Measurements from ENCODE around the gene ITPR1. TPM values are rescaled to one million over a fixed set of nuclear protein-coding genes. Genes with fewer than 3 reads are reported as not detected.

Gene ITPR1
- polyA plus RNA-seq, 1 donor, result 12.7 TPM

DNA sequence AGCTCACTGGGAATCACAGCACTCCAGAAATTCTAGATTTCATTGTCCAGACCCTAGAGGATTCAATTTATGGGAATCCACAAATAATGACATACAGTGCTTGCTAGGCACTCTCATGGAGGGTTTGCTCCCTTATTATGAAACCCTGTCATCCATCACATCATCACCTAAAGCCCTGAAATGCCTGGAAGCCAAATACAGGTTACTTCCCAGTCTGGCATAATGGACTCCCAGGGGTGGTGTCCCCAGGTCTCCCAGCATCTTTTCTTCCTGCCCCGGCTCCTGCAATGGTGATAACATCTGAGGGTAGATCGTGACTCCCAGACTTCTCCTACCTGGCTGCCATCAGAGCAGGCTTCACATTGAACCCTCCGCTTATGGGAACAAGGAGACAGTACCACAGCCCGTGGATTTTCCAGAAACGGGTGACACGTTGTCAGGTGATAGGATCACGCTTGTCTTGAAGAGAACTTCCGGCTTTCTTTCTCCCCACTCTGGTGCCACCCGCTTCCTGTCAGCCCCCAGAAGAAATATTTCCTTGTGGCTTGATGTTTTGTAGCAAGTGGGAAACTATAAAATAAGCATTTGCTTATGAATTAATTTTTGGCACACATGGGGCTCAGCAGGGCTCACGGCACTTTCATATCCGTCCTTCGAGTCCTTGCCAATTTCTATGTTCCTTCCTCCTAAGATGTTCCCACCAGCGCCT, 247.4 kb downstream of the ITPR1 start:
- no CpG with 5 or more reads among the region's 13 CpGs for WGBS (ENCODE audit: insufficient coverage, low lambda C conversion rate)
- peaks cover 25% of the 10 kb centered on the region for H3K4me1 ChIP-seq (ENCODE audit: control insufficient read depth, insufficient read depth, low read length)
- H3K36me3 ChIP-seq (ENCODE audit: control insufficient read depth, insufficient read depth, low read length), result peaks cover 2% of the 10 kb centered on the region
- no peak overlapping the region for H3K4me3 ChIP-seq (ENCODE audit: low read length)
- H3K27ac ChIP-seq (ENCODE audit: low read length), result peak overlapping the region; percentile 83
- H3K27me3 ChIP-seq (ENCODE audit: control insufficient read depth, insufficient read depth, low read length), result no peaks in the 10 kb centered on the region
- DNase-seq, result no peak
- H3K9me3 ChIP-seq (ENCODE audit: control insufficient read depth, low read depth, low read length), result no peaks in the 10 kb centered on the region

DNA sequence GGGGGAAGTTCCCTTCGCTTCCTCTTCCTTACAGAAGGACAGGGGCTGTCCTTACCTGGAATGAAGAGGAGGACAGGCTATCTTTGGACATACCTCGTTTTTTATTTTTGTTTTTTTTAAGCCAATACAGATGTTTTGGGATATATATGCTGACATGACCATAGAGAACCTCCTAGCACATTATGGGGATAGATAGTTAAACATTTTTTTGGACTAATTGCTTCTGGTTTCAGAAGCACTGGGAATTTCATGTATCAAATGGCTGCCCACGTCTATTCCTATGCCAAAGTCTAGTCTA, 247.9 kb downstream of the ITPR1 start:
- H3K4me1 ChIP-seq (ENCODE audit: control insufficient read depth, insufficient read depth, low read length), result peaks cover 29% of the 10 kb centered on the region

DNA sequence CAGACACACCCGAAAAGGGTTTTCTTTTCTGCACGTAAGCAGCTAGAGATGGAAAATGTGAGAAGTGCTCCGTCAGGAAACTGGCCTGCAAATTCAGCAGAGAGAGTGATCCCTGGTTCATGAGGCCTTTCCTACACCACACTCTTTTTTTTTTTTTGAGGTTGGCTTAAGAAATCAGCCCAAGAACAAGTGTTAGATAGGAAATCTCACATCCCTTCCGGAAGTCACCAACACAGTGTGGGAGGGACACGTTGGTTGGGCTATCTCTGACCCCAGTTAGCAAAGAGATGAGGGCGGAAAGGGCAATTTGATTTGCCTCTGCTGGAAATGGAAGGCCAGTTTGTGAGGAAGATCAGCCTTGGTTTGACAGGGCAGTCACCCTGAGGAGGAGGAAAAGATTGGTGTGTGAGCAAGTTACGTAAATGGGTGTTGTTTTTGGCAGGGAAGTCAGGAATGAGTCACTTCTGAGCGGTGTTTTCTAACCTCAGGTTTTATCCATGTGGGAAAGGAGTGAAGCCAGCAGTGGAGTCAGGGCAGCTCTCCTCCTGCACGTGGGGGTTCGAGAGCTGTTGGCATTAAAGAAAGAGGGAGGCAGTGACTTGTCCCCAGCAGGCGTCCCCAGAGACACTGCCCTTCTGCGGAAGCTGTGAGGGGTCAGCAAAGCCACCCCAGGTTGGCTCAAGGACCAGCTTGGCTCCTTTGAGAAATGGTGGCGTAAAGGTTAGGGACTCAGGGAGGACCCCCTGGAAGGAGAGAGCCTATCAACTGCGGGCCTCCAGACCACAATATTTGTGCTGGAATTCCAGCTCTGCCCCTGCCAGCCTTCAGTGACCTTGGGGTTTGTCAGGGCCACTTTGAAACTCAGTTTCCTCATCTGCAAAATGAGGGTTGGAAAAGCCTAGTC, 248.5 kb downstream of the ITPR1 start:
- peaks cover 29% of the 10 kb centered on the region for H3K4me1 ChIP-seq (ENCODE audit: control insufficient read depth, insufficient read depth, low read length)
- H3K36me3 ChIP-seq (ENCODE audit: control insufficient read depth, insufficient read depth, low read length), result peaks cover 2% of the 10 kb centered on the region
- WGBS (ENCODE audit: insufficient coverage, low lambda C conversion rate), result no CpG with 5 or more reads among the region's 14 CpGs
- no peaks in the 10 kb centered on the region for H3K27me3 ChIP-seq (ENCODE audit: control insufficient read depth, insufficient read depth, low read length)
- H3K4me3 ChIP-seq (ENCODE audit: low read length), result no peak overlapping the region
- DNase-seq, result peak; percentile 84
- peak overlapping the region; percentile 83 for H3K27ac ChIP-seq (ENCODE audit: low read length)
- no peaks in the 10 kb centered on the region for H3K9me3 ChIP-seq (ENCODE audit: control insufficient read depth, low read depth, low read length)

More for the DNA sequence above, 247.9 kb downstream of the ITPR1 start:
- no peak for DNase-seq
- Histone ChIP-seq H3K36me3 (ENCODE audit: control insufficient read depth, insufficient read depth, low read length) (peaks cover 2% of the 10 kb centered on the region), H3K27ac (ENCODE audit: low read length) (peak overlapping the region; percentile 83), H3K4me3 (ENCODE audit: low read length) (no peak overlapping the region), H3K27me3 (ENCODE audit: control insufficient read depth, insufficient read depth, low read length) (no peaks in the 10 kb centered on the region), H3K9me3 (ENCODE audit: control insufficient read depth, low read depth, low read length) (no peaks in the 10 kb centered on the region)
- WGBS (ENCODE audit: insufficient coverage, low lambda C conversion rate), result no CpG with 5 or more reads among the region's 3 CpGs

DNA sequence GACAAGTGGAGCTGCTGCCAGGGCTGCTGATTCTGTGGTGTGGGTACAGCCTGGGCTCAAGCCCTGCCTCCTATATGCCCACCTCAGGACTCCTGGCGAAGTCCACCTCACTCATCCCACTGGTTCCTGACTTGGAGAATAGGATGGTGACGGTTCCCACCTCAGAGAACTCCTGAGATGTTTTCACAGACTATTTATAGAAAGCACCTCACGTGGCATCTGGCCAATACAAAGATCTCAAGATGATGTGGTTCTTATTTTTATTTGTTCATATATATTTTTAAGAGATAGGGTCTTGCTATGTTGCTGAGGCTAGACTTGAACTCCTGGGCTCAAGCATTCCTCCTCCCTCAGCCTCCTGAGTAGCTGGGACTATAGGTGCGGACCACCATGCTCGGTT, 249.2 kb downstream of the ITPR1 start:
- Histone ChIP-seq H3K27ac (ENCODE audit: low read length) (peak overlapping the region; percentile 83), H3K4me1 (ENCODE audit: control insufficient read depth, insufficient read depth, low read length) (peaks cover 29% of the 10 kb centered on the region), H3K36me3 (ENCODE audit: control insufficient read depth, insufficient read depth, low read length) (peaks cover 2% of the 10 kb centered on the region), H3K4me3 (ENCODE audit: low read length) (no peak overlapping the region), H3K27me3 (ENCODE audit: control insufficient read depth, insufficient read depth, low read length) (no peaks in the 10 kb centered on the region), H3K9me3 (ENCODE audit: control insufficient read depth, low read depth, low read length) (no peaks in the 10 kb centered on the region)
- DNase-seq, result no peak
- WGBS (ENCODE audit: insufficient coverage, low lambda C conversion rate), result no CpG with 5 or more reads among the region's 5 CpGs

DNA sequence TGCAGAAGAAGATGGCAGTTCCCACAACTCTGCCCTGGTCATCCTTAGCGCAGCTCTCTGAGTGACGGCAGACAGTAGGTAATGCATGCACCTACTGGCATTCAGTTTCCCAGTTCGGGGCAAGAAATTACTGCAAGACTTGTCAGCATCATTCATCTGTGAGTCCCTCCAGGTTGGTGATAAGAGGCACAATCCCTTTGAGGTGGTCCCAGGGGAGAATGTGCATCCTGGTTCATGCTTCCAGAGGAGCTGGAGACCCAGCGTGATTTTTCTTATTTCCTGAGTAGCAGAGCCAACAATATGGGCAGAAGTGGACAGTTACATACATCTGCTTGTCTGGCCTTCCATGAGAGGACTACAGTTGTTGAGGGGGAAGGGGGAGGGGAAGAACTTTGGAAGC, 250.2 kb downstream of the ITPR1 start:
- Histone ChIP-seq H3K27ac (ENCODE audit: low read length) (no peak overlapping the region), H3K9me3 (ENCODE audit: control insufficient read depth, low read depth, low read length) (no peaks in the 10 kb centered on the region), H3K4me3 (ENCODE audit: low read length) (no peak overlapping the region), H3K36me3 (ENCODE audit: control insufficient read depth, insufficient read depth, low read length) (peaks cover under 1% of the 10 kb centered on the region), H3K4me1 (ENCODE audit: control insufficient read depth, insufficient read depth, low read length) (peaks cover 29% of the 10 kb centered on the region), H3K27me3 (ENCODE audit: control insufficient read depth, insufficient read depth, low read length) (no peaks in the 10 kb centered on the region)
- no peak for DNase-seq
- WGBS (ENCODE audit: insufficient coverage, low lambda C conversion rate), result no CpG with 5 or more reads among the region's 4 CpGs

DNA sequence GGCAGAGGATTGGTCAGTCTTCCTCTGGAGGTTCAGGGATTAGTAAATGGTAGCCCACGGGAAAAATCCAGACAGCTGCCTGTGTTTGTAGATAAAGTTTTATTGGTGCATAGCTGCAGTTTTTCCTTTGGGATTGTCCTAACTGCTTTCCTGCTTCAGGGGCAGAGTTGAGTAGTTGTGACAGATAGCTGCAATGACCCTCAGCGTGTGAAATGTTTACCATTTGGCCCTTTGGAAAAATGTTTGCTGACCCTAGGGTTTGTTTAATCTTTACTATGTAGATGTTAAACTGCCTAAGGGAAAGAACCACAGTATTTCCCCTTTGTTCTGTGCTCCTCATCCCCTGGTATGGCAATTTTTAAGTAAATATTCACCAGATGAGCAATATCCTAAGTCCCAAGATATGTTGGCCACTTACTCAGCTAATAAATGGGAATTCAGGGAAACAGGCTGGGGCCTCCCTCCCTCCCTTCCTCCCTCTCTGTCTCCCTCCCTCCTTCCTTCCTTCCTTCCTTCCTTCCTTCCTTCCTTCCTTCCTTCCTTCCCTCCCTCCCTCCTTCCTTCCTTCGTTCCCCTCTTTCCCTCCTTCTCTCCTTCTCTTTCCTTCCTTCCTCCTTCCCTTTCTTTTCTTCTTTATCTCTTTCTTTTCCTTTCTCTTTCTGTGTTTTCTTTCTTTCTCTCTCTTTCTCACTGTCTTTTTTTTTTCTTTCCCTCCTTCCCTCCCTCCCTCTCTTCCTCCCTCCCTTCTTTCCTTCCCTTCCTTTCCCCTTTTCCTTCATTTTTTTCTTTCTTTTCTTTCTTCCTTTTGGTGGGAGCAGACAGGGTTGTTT, 251.5 kb downstream of the ITPR1 start:
- peaks cover 30% of the 10 kb centered on the region for H3K4me1 ChIP-seq (ENCODE audit: control insufficient read depth, insufficient read depth, low read length)
- peak; percentile 71 to 88 for DNase-seq
- no peaks in the 10 kb centered on the region for H3K9me3 ChIP-seq (ENCODE audit: control insufficient read depth, low read depth, low read length)
- no peak overlapping the region for H3K4me3 ChIP-seq (ENCODE audit: low read length)
- H3K27ac ChIP-seq (ENCODE audit: low read length), result peak overlapping the region; percentile 81
- H3K27me3 ChIP-seq (ENCODE audit: control insufficient read depth, insufficient read depth, low read length), result no peaks in the 10 kb centered on the region
- H3K36me3 ChIP-seq (ENCODE audit: control insufficient read depth, insufficient read depth, low read length), result no peaks in the 10 kb centered on the region
- WGBS (ENCODE audit: insufficient coverage, low lambda C conversion rate), result 56% methylated on average over 1 of the region's 3 CpGs

DNA sequence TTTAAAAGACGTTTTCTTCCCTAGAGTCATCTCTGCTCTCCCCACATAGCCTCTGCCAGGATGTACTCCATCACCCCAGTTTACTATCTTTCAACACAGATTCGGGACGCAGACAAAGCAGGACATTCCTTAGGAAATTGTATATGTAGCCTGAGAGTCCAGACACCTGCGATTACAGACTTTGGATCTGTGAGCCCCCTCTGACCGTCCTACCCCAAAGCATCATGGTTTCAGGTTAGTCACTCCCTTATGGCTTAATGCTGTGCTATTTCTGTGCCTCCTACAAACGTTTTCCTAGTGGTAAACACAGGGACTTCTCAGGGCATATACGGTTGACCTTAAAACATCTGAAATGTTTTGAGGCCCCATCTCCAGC, 252.1 kb downstream of the ITPR1 start:
- no peaks in the 10 kb centered on the region for H3K36me3 ChIP-seq (ENCODE audit: control insufficient read depth, insufficient read depth, low read length)
- WGBS (ENCODE audit: insufficient coverage, low lambda C conversion rate), result 57% methylated on average over 1 of the region's 7 CpGs
- peaks cover 36% of the 10 kb centered on the region for H3K4me1 ChIP-seq (ENCODE audit: control insufficient read depth, insufficient read depth, low read length)
- H3K9me3 ChIP-seq (ENCODE audit: control insufficient read depth, low read depth, low read length), result no peaks in the 10 kb centered on the region
- H3K27ac ChIP-seq (ENCODE audit: low read length), result peak overlapping the region; percentile 81
- no peak overlapping the region for H3K4me3 ChIP-seq (ENCODE audit: low read length)
- no peak for DNase-seq
- no peaks in the 10 kb centered on the region for H3K27me3 ChIP-seq (ENCODE audit: control insufficient read depth, insufficient read depth, low read length)

DNA sequence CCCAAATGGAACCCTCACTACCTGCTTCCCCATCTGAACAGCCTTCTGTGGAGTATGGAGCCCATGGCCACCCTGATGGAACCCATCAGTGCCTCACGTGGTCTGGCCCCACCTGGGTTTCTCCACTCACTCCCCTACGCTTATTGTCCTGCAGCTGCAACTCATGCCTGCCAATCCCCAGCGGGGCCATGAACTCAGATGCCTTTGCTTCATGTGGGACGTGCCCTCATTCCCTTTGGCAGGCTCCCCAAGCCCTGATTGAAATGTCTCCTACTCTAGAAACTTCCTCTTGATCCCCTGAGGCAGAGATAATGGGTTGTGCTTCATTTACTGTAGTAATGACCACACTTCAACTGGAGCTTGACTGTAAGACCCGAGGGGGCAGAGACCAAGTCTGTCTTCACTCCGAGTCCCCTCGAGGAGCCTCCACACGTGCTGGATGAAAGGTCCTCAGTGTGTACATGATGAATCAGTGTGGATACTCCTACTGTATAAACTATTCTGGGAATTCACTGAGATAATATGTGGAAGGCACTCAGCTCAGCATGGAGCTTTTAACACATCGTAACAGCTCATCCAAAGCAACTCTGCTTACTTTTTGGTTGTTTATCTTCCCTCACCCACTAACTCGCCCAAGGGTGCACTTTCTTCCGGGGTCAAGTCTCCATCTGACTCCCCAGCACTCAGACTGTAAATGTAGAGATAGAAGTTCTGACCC, 253.3 kb downstream of the ITPR1 start:
- Histone ChIP-seq H3K27ac (ENCODE audit: low read length) (no peak overlapping the region), H3K9me3 (ENCODE audit: control insufficient read depth, low read depth, low read length) (no peaks in the 10 kb centered on the region), H3K27me3 (ENCODE audit: control insufficient read depth, insufficient read depth, low read length) (no peaks in the 10 kb centered on the region), H3K4me3 (ENCODE audit: low read length) (no peak overlapping the region), H3K4me1 (ENCODE audit: control insufficient read depth, insufficient read depth, low read length) (peaks cover 41% of the 10 kb centered on the region), H3K36me3 (ENCODE audit: control insufficient read depth, insufficient read depth, low read length) (no peaks in the 10 kb centered on the region)
- 100% methylated on average over 1 of the region's 11 CpGs for WGBS (ENCODE audit: insufficient coverage, low lambda C conversion rate)
- no peak for DNase-seq

DNA sequence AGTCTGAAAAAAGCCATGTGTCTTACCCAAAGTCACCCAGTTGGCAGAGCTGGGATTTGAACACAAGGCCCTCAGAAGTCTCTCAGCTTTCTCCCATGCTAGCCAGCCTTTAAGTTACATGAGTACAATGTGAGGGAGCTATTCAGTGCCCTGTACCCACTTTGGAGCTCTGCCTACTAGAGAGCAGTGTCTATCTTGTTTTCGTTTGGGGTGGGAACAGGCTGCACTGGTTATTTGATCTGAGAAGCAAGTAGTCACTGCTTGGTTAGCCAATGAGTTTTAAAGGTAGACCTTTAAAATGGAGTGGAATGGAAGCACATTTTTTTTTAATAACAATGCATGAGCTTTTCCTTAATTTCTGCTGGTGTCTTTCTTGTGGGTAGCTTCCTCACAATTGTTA, 255.0 kb downstream of the ITPR1 start:
- Histone ChIP-seq H3K27ac (ENCODE audit: low read length) (no peak overlapping the region), H3K4me1 (ENCODE audit: control insufficient read depth, insufficient read depth, low read length) (peaks cover 46% of the 10 kb centered on the region)
- no CpG with 5 or more reads among the region's 1 CpG for WGBS (ENCODE audit: insufficient coverage, low lambda C conversion rate)

More for the DNA sequence above, 255.0 kb downstream of the ITPR1 start:
- Histone ChIP-seq H3K36me3 (ENCODE audit: control insufficient read depth, insufficient read depth, low read length) (no peaks in the 10 kb centered on the region), H3K9me3 (ENCODE audit: control insufficient read depth, low read depth, low read length) (peaks cover 4% of the 10 kb centered on the region), H3K4me3 (ENCODE audit: low read length) (no peak overlapping the region), H3K27me3 (ENCODE audit: control insufficient read depth, insufficient read depth, low read length) (no peaks in the 10 kb centered on the region)
- no peak for DNase-seq

Data from large intestine (tissue), 3 donors.